ENCODE data around the gene RGS18.

RGS18 gene

DNA sequence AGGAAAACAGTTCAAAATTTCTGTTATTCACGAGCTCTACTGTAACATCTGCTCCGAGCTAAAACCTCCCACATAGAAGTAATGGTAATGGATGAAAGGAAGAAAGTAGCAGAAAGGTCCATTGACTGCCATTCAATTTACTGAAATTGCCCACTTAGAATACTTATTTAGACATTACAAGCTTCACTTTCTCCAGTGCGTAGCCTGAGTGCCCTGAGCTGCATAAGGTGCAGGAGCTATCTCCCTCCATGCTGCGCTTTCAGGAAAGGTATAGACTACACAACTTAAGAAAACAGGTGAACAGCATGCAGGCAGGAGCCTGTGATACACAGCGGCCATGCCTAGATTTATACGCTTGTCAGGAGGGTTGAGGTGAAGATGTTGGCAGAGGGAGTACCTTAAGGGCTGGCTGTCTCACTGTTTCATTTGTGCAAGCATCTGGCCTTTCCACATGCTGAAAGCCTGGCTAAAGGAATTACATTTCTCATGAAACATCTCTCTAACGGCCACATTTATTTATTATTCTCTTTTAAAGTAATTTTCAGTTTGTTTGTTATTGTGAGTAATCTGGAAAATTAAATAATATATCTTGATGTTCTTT lies 74.7 kb downstream of the RGS18 start:
- TF ChIP-seq EP300 (IDR thresholded peaks at IDR 0.05; ENCODE audit: borderline replicate concordance) (no peak), TCF12 (IDR thresholded peaks at IDR 0.05; ENCODE audit: low read depth) (no peak)

- TF ChIP-seq TCF12 (IDR thresholded peaks at IDR 0.05; ENCODE audit: low read depth): no peak
- no peak for TF ChIP-seq USF1 (IDR thresholded peaks at IDR 0.05)
- no peak for TF ChIP-seq NFIC (IDR thresholded peaks at IDR 0.05)
- no peak for TF ChIP-seq CEBPB (IDR thresholded peaks at IDR 0.05)
- TF ChIP-seq ZBTB7A (IDR thresholded peaks at IDR 0.05; ENCODE audit: low read depth): no peak
- TF ChIP-seq TAF1 (IDR thresholded peaks at IDR 0.05; ENCODE audit: low read depth): no peak
- TF ChIP-seq, protein P1, sequence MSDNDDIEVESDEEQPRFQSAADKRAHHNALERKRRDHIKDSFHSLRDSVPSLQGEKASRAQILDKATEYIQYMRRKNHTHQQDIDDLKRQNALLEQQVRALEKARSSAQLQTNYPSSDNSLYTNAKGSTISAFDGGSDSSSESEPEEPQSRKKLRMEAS (IDR thresholded peaks at IDR 0.05): no peak
- no peak for TF ChIP-seq EP300 (IDR thresholded peaks at IDR 0.05; ENCODE audit: borderline replicate concordance)
- no peak for TF ChIP-seq RAD21 (IDR thresholded peaks at IDR 0.05; ENCODE audit: low read depth)
- no peak for TF ChIP-seq TEAD4 (IDR thresholded peaks at IDR 0.05)
- no peak for TF ChIP-seq EGR1 (IDR thresholded peaks at IDR 0.05)
- TF ChIP-seq REST (IDR thresholded peaks at IDR 0.05; ENCODE audit: low read depth): no peak
- no peak for TF ChIP-seq YY1 (IDR thresholded peaks at IDR 0.05; ENCODE audit: low read depth)
- no peak for TF ChIP-seq CREB1 (IDR thresholded peaks at IDR 0.05; ENCODE audit: low read depth)
- no peak for TF ChIP-seq FOXM1 (IDR thresholded peaks at IDR 0.05; ENCODE audit: borderline replicate concordance, low read depth)
Observed at GRCh38 chr1:192235127-192235526, 76.9 kb downstream of the RGS18 start.
